ENCODE data around the gene LRRC43. TPM values are rescaled to one million over a fixed set of nuclear protein-coding genes. Genes with fewer than 3 reads are reported as not detected.

LRRC43 gene
- total RNA-seq, 5 donors from 2014 or later (not counting 1 experiment from before 2014, with no cell fraction given): 0.44 to 0.66 TPM; not detected in 3

GRCh38 chr12:122203301-122204166, 20.6 kb downstream of the LRRC43 start, which contains the start of gene B3GNT4:
B3GNT4 (plus strand) TSS chr12:122203709; CDS start chr12:122204619, 910 bp downstream.
- Histone ChIP-seq H3K4me1 (ENCODE audit: control insufficient read depth in 1 of 2, extremely low read depth in 1 of 2, insufficient read depth in 2 of 2, low read length in 2 of 2) (peaks cover 7 to 16% of the 10 kb centered on the region in 2 experiments), H3K9me3 (no peaks in the 10 kb centered on the region), H3K4me3 (ENCODE audit: control insufficient read depth in 1 of 2, extremely low read depth in 1 of 2, low read length in 1 of 2) (peak within 1 kb of the TSS; percentile 58 to 77), H3K27ac (ENCODE audit: low read length) (no peak within 1 kb of the TSS), H3K36me3 (ENCODE audit: control insufficient read depth in 2 of 2, extremely low read depth in 1 of 2, insufficient read depth in 1 of 2, low read length in 1 of 2) (peaks cover 10 to 15% of the 10 kb centered on the region in 2 donors), H3K27me3 (replicated peaks in 1 of 2; ENCODE audit: control insufficient read depth in 2 of 2, extremely low read depth in 1 of 2, insufficient read depth in 2 of 2, low read length in 1 of 2) (peaks cover 2 to 46% of the 10 kb centered on the region in 2 experiments)
- WGBS (ENCODE audit: insufficient coverage): under 1% methylated on average over 85 of the region's 104 CpGs
- Mint-ChIP-seq H3K36me3 (peaks cover 9% of the 10 kb centered on the region), H3K9me3 (no peaks in the 10 kb centered on the region), H3K4me1 (peaks cover 10 to 17% (median 15%) of the 10 kb centered on the region in 3 donors), H3K27ac (peak within 1 kb of the TSS in 1 of 2 donors; percentile 61), H3K27me3 (peaks cover 8% of the 10 kb centered on the region in 2 donors), H3K4me3 (peak within 1 kb of the TSS; percentile 75 to 82 (median 79))
- peak; percentile 72 to 82 (median 78) for ATAC-seq (replicated peaks in 1 of 4)
- ChIA-PET CTCF (interaction anchor here (0.5 to 0.7 kb wide), 6 partner anchors 14 to 1075 kb away, joined by 3 to 4 read pairs (median 4); no protein-coding TSS in a partner anchor), POLR2A (interaction anchor here (0.6 to 0.7 kb wide), 4 partner anchors 12 to 485 kb away, joined by 3 to 5 read pairs (median 4); no protein-coding TSS in a partner anchor)
- peak in 34 of 35 experiments; percentile 31 to 73 (median 52) for DNase-seq

GRCh38 chr12:122204167-122205052, 21.5 kb downstream of the LRRC43 start:
- H3K36me3 Mint-ChIP-seq: peaks cover 12% of the 10 kb centered on the region
- ATAC-seq (replicated peaks in 1 of 4): peak; percentile 20 to 43 (median 26)
- peaks cover 7 to 16% of the 10 kb centered on the region in 2 experiments for H3K4me1 ChIP-seq (ENCODE audit: control insufficient read depth in 1 of 2, extremely low read depth in 1 of 2, insufficient read depth in 2 of 2, low read length in 2 of 2)

GRCh38 chr12:122205053-122205925, 22.4 kb downstream of the LRRC43 start:
- H3K36me3 Mint-ChIP-seq: peaks cover 17% of the 10 kb centered on the region
- no peak for ATAC-seq (replicated peaks in 1 of 4)
- peaks cover 10 to 17% (median 15%) of the 10 kb centered on the region in 3 donors for H3K4me1 Mint-ChIP-seq
- Histone ChIP-seq H3K27ac (ENCODE audit: low read length) (no peak overlapping the region), H3K4me1 (ENCODE audit: control insufficient read depth in 1 of 2, extremely low read depth in 1 of 2, insufficient read depth in 2 of 2, low read length in 2 of 2) (peaks cover 7 to 16% of the 10 kb centered on the region in 2 experiments), H3K9me3 (no peaks in the 10 kb centered on the region), H3K4me3 (ENCODE audit: control insufficient read depth in 1 of 2, extremely low read depth in 1 of 2, low read length in 1 of 2) (no peak overlapping the region), H3K27me3 (replicated peaks in 1 of 2; ENCODE audit: control insufficient read depth in 2 of 2, extremely low read depth in 1 of 2, insufficient read depth in 2 of 2, low read length in 1 of 2) (peaks cover 2 to 31% of the 10 kb centered on the region in 2 experiments), H3K36me3 (ENCODE audit: control insufficient read depth in 2 of 2, extremely low read depth in 1 of 2, insufficient read depth in 1 of 2, low read length in 1 of 2) (peaks cover 11 to 27% of the 10 kb centered on the region in 2 donors)
- H3K27me3 Mint-ChIP-seq: peaks cover under 1 to 2% of the 10 kb centered on the region in 2 donors
- H3K4me3 Mint-ChIP-seq: peak overlapping the region; percentile 56 to 71 (median 62)
- ChIA-PET POLR2A (interaction anchor here in 1 of 2 donors (0.6 kb wide), 1 partner anchor 61 kb away, joined by 10 read pairs; no protein-coding TSS in a partner anchor), CTCF (interaction anchor here in 1 of 2 donors (0.7 kb wide), 1 partner anchor 62 kb away, joined by 3 read pairs; no protein-coding TSS in a partner anchor)
- WGBS (ENCODE audit: insufficient coverage): 74% methylated on average over 18 of the region's 23 CpGs
- no peak for DNase-seq
- peak overlapping the region; percentile 44 to 50 for H3K27ac Mint-ChIP-seq
- H3K9me3 Mint-ChIP-seq: no peaks in the 10 kb centered on the region

More at GRCh38 chr12:122204167-122205052, 21.5 kb downstream of the LRRC43 start:
- peak in 11 of 35 experiments; percentile 15 to 49 (median 33) for DNase-seq
- H3K4me3 Mint-ChIP-seq: peak overlapping the region; percentile 56 to 71 (median 62)
- peak overlapping the region; percentile 15 to 62 for H3K4me3 ChIP-seq (ENCODE audit: control insufficient read depth in 1 of 2, extremely low read depth in 1 of 2, low read length in 1 of 2)
- peaks cover 10 to 17% (median 15%) of the 10 kb centered on the region in 3 donors for H3K4me1 Mint-ChIP-seq
- ChIA-PET CTCF (interaction anchor here (0.6 kb wide), 2 partner anchors 15 to 169 kb away, joined by 3 to 4 read pairs; no protein-coding TSS in a partner anchor), POLR2A (interaction anchor here (0.6 to 0.7 kb wide), 4 partner anchors 27 to 485 kb away, joined by 4 to 10 read pairs (median 4); no protein-coding TSS in a partner anchor)
- H3K9me3 Mint-ChIP-seq: no peaks in the 10 kb centered on the region
- no peak overlapping the region for H3K27ac ChIP-seq (ENCODE audit: low read length)
- H3K36me3 ChIP-seq (ENCODE audit: control insufficient read depth in 2 of 2, extremely low read depth in 1 of 2, insufficient read depth in 1 of 2, low read length in 1 of 2): peaks cover 11 to 20% of the 10 kb centered on the region in 2 donors
- H3K27me3 ChIP-seq (replicated peaks in 1 of 2; ENCODE audit: control insufficient read depth in 2 of 2, extremely low read depth in 1 of 2, insufficient read depth in 2 of 2, low read length in 1 of 2): peaks cover 2 to 39% of the 10 kb centered on the region in 2 experiments
- 7% methylated on average over 54 of the region's 71 CpGs for WGBS (ENCODE audit: insufficient coverage)
- peak overlapping the region in 1 of 2 donors; percentile 61 for H3K27ac Mint-ChIP-seq
- peaks cover 8% of the 10 kb centered on the region in 2 donors for H3K27me3 Mint-ChIP-seq
- no peaks in the 10 kb centered on the region for H3K9me3 ChIP-seq

GRCh38 chr12:122206111-122206881, 23.4 kb downstream of the LRRC43 start:
- ChIA-PET CTCF (interaction anchor here in 1 of 2 donors (0.7 kb wide), 1 partner anchor 61 kb away, joined by 3 read pairs; no protein-coding TSS in a partner anchor), POLR2A (interaction anchor here in 1 of 2 donors (0.5 kb wide), 1 partner anchor 60 kb away, joined by 5 read pairs; no protein-coding TSS in a partner anchor)
- peak overlapping the region in 1 of 3 donors; percentile 8 for H3K4me3 Mint-ChIP-seq
- H3K27ac Mint-ChIP-seq: peak overlapping the region in 1 of 2 donors; percentile 44
- H3K36me3 Mint-ChIP-seq: peaks cover 20% of the 10 kb centered on the region
- peaks cover 0 to 2% of the 10 kb centered on the region in 2 donors for H3K27me3 Mint-ChIP-seq
- no peak for ATAC-seq (replicated peaks in 1 of 4)
- H3K9me3 Mint-ChIP-seq: no peaks in the 10 kb centered on the region
- Histone ChIP-seq H3K9me3 (no peaks in the 10 kb centered on the region), H3K4me1 (ENCODE audit: control insufficient read depth in 1 of 2, extremely low read depth in 1 of 2, insufficient read depth in 2 of 2, low read length in 2 of 2) (peaks cover 7 to 16% of the 10 kb centered on the region in 2 experiments), H3K36me3 (ENCODE audit: control insufficient read depth in 2 of 2, extremely low read depth in 1 of 2, insufficient read depth in 1 of 2, low read length in 1 of 2) (peaks cover 15 to 37% of the 10 kb centered on the region in 2 donors), H3K4me3 (ENCODE audit: control insufficient read depth in 1 of 2, extremely low read depth in 1 of 2, low read length in 1 of 2) (no peak overlapping the region), H3K27ac (ENCODE audit: low read length) (no peak overlapping the region), H3K27me3 (replicated peaks in 1 of 2; ENCODE audit: control insufficient read depth in 2 of 2, extremely low read depth in 1 of 2, insufficient read depth in 2 of 2, low read length in 1 of 2) (peaks cover 2 to 21% of the 10 kb centered on the region in 2 experiments)
- 87% methylated on average over 20 of the region's 27 CpGs for WGBS (ENCODE audit: insufficient coverage)
- peaks cover 10 to 17% (median 15%) of the 10 kb centered on the region in 3 donors for H3K4me1 Mint-ChIP-seq
- DNase-seq: peak in 1 of 35 experiments; percentile 6

- Mint-ChIP-seq H3K4me1 (peaks cover 10 to 17% (median 15%) of the 10 kb centered on the region in 3 donors), H3K4me3 (no peak overlapping the region), H3K9me3 (no peaks in the 10 kb centered on the region), H3K36me3 (peaks cover 25% of the 10 kb centered on the region), H3K27me3 (peaks cover 0 to 2% of the 10 kb centered on the region in 2 donors), H3K27ac (no peak overlapping the region)
- Histone ChIP-seq H3K4me3 (ENCODE audit: control insufficient read depth in 1 of 2, extremely low read depth in 1 of 2, low read length in 1 of 2) (no peak overlapping the region), H3K4me1 (ENCODE audit: control insufficient read depth in 1 of 2, extremely low read depth in 1 of 2, insufficient read depth in 2 of 2, low read length in 2 of 2) (peaks cover 7 to 16% of the 10 kb centered on the region in 2 experiments), H3K36me3 (ENCODE audit: control insufficient read depth in 2 of 2, extremely low read depth in 1 of 2, insufficient read depth in 1 of 2, low read length in 1 of 2) (peaks cover 16 to 41% of the 10 kb centered on the region in 2 donors), H3K27ac (ENCODE audit: low read length) (no peak overlapping the region), H3K27me3 (replicated peaks in 1 of 2; ENCODE audit: control insufficient read depth in 2 of 2, extremely low read depth in 1 of 2, insufficient read depth in 2 of 2, low read length in 1 of 2) (peaks cover 2 to 16% of the 10 kb centered on the region in 2 experiments), H3K9me3 (no peaks in the 10 kb centered on the region)
- peak in 1 of 35 experiments; percentile 9 for DNase-seq
- ATAC-seq (replicated peaks in 1 of 4): no peak
- POLR2A ChIA-PET: no interaction called here
- WGBS (ENCODE audit: insufficient coverage): no CpG with 5 or more reads among the region's 8 CpGs
- CTCF ChIA-PET: no interaction called here
Observed at GRCh38 chr12:122206976-122207375, 24.1 kb downstream of the LRRC43 start.
